Kasumi-1 (cell line): Measurements from ENCODE around the gene TDG.
"Not testable (repeated sequence)": the region's sequence is repeated elsewhere in the genome, so short reads cannot be mapped to it uniquely, and the experiment has no call there.

Source experiments
- DNase-seq, 2 experiments: peaks; one replicate each; lab custom pipeline; 2025; lab: John Stamatoyannopoulos, UW

Gene TDG

GRCh38 chr12:104022786-104023185, 57.1 kb downstream of the TDG start:
- no peak for DNase-seq

DNA sequence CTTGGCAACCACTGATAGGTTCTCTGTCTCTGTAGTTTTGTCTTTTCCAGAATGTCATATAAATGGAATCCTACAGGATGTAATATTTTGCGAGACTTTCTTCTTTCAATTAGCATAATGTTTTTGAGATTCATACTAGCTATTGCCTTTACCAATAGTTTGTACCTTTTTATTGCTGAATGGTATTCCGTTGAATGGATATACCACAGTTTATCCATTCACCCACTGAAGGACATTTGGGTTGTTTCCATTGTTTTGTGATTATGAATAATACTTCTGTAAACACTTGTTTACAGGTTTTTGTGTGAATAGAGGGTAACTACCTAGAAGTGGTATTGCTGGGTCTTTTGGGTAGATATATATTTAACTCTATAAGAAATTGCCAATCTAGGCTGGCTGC, 58.0 kb downstream of the TDG start:
- DNase-seq, result no peak

GRCh38 chr12:104024348-104024747, 58.7 kb downstream of the TDG start:
- no peak for DNase-seq

- DNase-seq, result no peak
Measured at GRCh38 chr12:104025771-104026170, 60.1 kb downstream of the TDG start.

DNA sequence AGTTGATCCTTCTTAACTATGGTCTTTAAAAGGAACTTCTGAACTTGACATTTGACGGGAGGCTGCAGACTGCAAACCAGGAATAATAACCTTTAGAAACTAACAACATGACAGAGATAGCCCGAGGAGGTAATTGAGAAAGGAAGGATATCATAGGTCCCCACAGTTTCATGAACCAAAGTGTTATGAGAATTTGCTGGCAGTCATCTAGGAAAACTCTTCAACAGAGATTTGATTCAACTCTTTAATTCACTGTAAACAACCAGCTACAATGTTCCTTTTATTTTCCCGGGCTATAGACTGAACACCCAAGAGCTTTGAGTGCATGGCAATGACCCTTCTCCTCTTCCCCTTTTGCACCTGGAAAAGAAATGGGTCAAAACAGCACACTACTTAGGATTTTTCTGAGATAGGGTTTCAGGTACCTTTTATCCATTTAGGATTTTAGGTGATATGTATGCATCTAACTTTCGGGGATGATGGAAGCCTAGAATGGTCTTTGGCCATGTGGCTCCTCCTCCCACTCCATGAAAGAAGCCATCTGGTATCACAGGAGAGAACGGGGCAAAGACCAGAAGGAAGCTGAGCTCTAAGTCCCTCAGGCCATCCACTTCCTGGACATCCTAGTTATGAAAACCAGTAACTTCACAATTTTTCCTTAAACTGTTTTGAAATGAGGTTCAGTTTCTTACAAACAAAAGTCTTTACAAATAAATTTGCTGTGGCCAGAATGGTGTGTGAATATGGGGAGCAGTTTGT, 61.3 kb downstream of the TDG start:
- DNase-seq, result no peak

DNA sequence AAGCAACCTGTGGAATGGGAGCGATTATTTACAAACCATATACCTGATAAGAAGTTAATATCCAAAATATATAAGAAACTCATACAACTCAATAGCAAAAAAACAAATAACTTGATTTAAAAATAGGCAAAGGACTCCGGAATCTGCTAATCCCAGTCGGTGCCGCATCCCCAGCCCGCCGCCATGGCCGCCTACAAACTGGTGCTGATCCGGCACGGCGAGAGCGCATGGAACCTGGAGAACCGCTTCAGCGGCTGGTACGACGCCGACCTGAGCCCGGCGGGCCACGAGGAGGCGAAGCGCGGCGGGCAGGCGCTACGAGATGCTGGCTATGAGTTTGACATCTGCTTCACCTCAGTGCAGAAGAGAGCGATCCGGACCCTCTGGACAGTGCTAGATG, 64.9 kb downstream of the TDG start:
- not testable (repeated sequence) for DNase-seq

GRCh38 chr12:104036143-104036542, 70.5 kb downstream of the TDG start:
- DNase-seq, result not testable (repeated sequence)
